Upper lobe of left lung (tissue), 6 donors: Measurements from ENCODE around the gene LRRK1. TPM values are rescaled to one million over a fixed set of nuclear protein-coding genes. Genes with fewer than 3 reads are reported as not detected.

Experiments used
- ATAC-seq, 2 donors: fragments of 200-7000 bp; cut with Tn5 transposase; one replicate each; pipeline ENCODE4 v1.9.1; 2022; ENCODE audit warnings: mild to moderate bottlenecking in 2 of 2, moderate library complexity in 2 of 2; ENCODE audit not compliant: low FRiP score in 2 of 2
- DNase-seq, 2 donors: peaks; one replicate each; pipeline ENCODE4 v3.0.0-alpha.2; 2019 to 2020
- H3K27ac ChIP-seq, 4 donors: fragments of 200-600 bp; sonication (generic); one replicate each; pipeline ENCODE4 v1.5.1; 2016 to 2019
- H3K27me3 ChIP-seq, 4 donors: fragments of 200-600 bp; sonication (generic); one replicate each; pipeline ENCODE4 v1.5.1; 2017 to 2019
- H3K36me3 ChIP-seq, 4 donors: fragments of 200-600 bp; sonication (generic); one replicate each; pipeline ENCODE4 v1.5.1; 2016 to 2019
- H3K4me1 ChIP-seq, 4 donors: fragments of 200-600 bp; sonication (generic); one replicate each; pipeline ENCODE4 v1.5.1; 2018 to 2019
- H3K4me3 ChIP-seq, 4 donors: fragments of 200-600 bp; sonication (generic); one replicate each; pipeline ENCODE4 v1.5.1; 2017 to 2019; ENCODE audit warnings: mild to moderate bottlenecking in 2 of 4, moderate library complexity in 1 of 4
- H3K9me3 ChIP-seq, 4 donors: fragments of 200-600 bp; sonication (generic); one replicate each; pipeline ENCODE4 v1.5.1; 2018 to 2019
- CTCF ChIP-seq, 6 experiments: fragments of 450-650 bp in 4 of 6; fragments of 200-600 bp in 2 of 6; sonication (generic) in 2 of 6; IDR thresholded peaks; one replicate each; pipeline ENCODE4 v1.5.1; 2016 to 2019; ENCODE audit warnings: antibody characterized with exemption in 6 of 6
- EP300 ChIP-seq, 4 donors: sonication (generic); formaldehyde crosslinking; IDR thresholded peaks; one replicate each; pipeline ENCODE4 v1.5.1; 2017; ENCODE audit warnings: antibody characterized with exemption in 4 of 4, control low read depth in 2 of 4
- POLR2A ChIP-seq, 4 donors: fragments of 450-650 bp; IDR thresholded peaks; one replicate each; pipeline ENCODE4 v1.5.1; 2016 to 2017; ENCODE audit warnings: antibody characterized with exemption in 4 of 4, mild to moderate bottlenecking in 2 of 4
- POLR2AphosphoS5 ChIP-seq, 2 donors: sonication (generic); formaldehyde crosslinking; IDR thresholded peaks; one replicate each; pipeline ENCODE4 v1.5.1; 2017; ENCODE audit warnings: antibody characterized with exemption in 2 of 2
- WGBS, 2 donors: methylation state at CpG; one replicate each; pipeline ENCODE4 v1.1.5; 2017 to 2018; 5-methylcytosine and 5-hydroxymethylcytosine counted together
- total RNA-seq, 6 donors: library from RNA; depleted of rRNA in 4 of 6; stranded (reverse); fragments of >200 nt in 4 of 6; gene quantifications; one replicate each; pipeline versions ENCODE4 v1.1.0 to v1.2.1, GENCODE V29; 2016 to 2021
- donor health status: DM: no; HTN: no; CAD: no; lungs with moderate emphysema.
- donor health status: DM: no; HTN: yes; CAD: no; lungs with severe emphysema.

The LRRK1 gene
- total RNA-seq, 6 donors from 2014 or later = 15.0 to 47.1 (median 31.2) TPM

- DNase-seq (no peak), ATAC-seq (no peak)
- 86 to 90% methylated on average over 8 to 11 of the region's 11 CpGs for WGBS, 2 donors
- no peak overlapping the region for H3K27ac ChIP-seq
- no peaks in the 10 kb centered on the region for H3K4me1 ChIP-seq
- H3K4me3 ChIP-seq = no peak overlapping the region
- H3K27me3 ChIP-seq = no peaks in the 10 kb centered on the region
- TF ChIP-seq POLR2AphosphoS5 (IDR thresholded peaks at IDR 0.05) = no peak
- TF ChIP-seq CTCF (IDR thresholded peaks at IDR 0.05) = no peak
- TF ChIP-seq POLR2A (IDR thresholded peaks at IDR 0.05) = no peak
- TF ChIP-seq EP300 (IDR thresholded peaks at IDR 0.05) = no peak
- peaks cover 0 to 10% (median 0%) of the 10 kb centered on the region in 4 donors for H3K36me3 ChIP-seq
- H3K9me3 ChIP-seq = no peaks in the 10 kb centered on the region
These were observed 8.0 kb downstream of the LRRK1 start for GRCh38 chr15:100926971-100927756.

- TF ChIP-seq POLR2A (IDR thresholded peaks at IDR 0.05) = no peak
- H3K4me3 ChIP-seq = no peak overlapping the region
- peak in 1 of 2 donors; percentile 51 for DNase-seq
- ATAC-seq = no peak
- no peaks in the 10 kb centered on the region for H3K27me3 ChIP-seq
- H3K36me3 ChIP-seq = peaks cover 0 to 10% (median 0%) of the 10 kb centered on the region in 4 donors
- H3K27ac ChIP-seq = no peak overlapping the region
- H3K4me1 ChIP-seq = no peaks in the 10 kb centered on the region
- WGBS, 2 donors = 80 to 85% methylated on average over 13 of the region's 13 CpGs
- no peaks in the 10 kb centered on the region for H3K9me3 ChIP-seq
These were observed 9.6 kb downstream of the LRRK1 start for GRCh38 chr15:100928632-100929280.

- Histone ChIP-seq H3K4me3 (no peak overlapping the region), H3K27me3 (no peaks in the 10 kb centered on the region), H3K9me3 (no peaks in the 10 kb centered on the region), H3K27ac (no peak overlapping the region), H3K4me1 (no peaks in the 10 kb centered on the region), H3K36me3 (peaks cover 0 to 7% (median 0%) of the 10 kb centered on the region in 4 donors)
- no peak for TF ChIP-seq CTCF (IDR thresholded peaks at IDR 0.05)
- no peak for TF ChIP-seq POLR2A (IDR thresholded peaks at IDR 0.05)
- TF ChIP-seq EP300 (IDR thresholded peaks at IDR 0.05) = no peak
- TF ChIP-seq POLR2AphosphoS5 (IDR thresholded peaks at IDR 0.05) = no peak
- WGBS, 2 donors = 42 to 75% methylated on average over 6 of the region's 6 CpGs
- no peak for ATAC-seq
- DNase-seq = no peak
These were observed 10.5 kb downstream of the LRRK1 start for GRCh38 chr15:100929641-100930042.

GRCh38 chr15:100930306-100930848 lies 11.2 kb downstream of the LRRK1 start:
- H3K4me3 ChIP-seq = no peak overlapping the region
- no peak overlapping the region for H3K27ac ChIP-seq
- no peak for DNase-seq
- WGBS, 2 donors = 95 to 100% methylated on average over 4 of the region's 4 CpGs
- no peak for TF ChIP-seq POLR2A (IDR thresholded peaks at IDR 0.05)
- TF ChIP-seq EP300 (IDR thresholded peaks at IDR 0.05) = no peak
- TF ChIP-seq CTCF (IDR thresholded peaks at IDR 0.05) = no peak
- TF ChIP-seq POLR2AphosphoS5 (IDR thresholded peaks at IDR 0.05) = no peak
- H3K9me3 ChIP-seq = no peaks in the 10 kb centered on the region
- H3K27me3 ChIP-seq = no peaks in the 10 kb centered on the region
- peaks cover 0 to 5% (median 0%) of the 10 kb centered on the region in 4 donors for H3K36me3 ChIP-seq
- no peaks in the 10 kb centered on the region for H3K4me1 ChIP-seq
- ATAC-seq = no peak

- no peak for ATAC-seq
- Histone ChIP-seq H3K27me3 (no peaks in the 10 kb centered on the region), H3K4me1 (no peaks in the 10 kb centered on the region), H3K9me3 (no peaks in the 10 kb centered on the region), H3K4me3 (no peak overlapping the region), H3K36me3 (peaks cover 0 to 5% (median 0%) of the 10 kb centered on the region in 4 donors), H3K27ac (no peak overlapping the region)
- TF ChIP-seq EP300 (IDR thresholded peaks at IDR 0.05) (no peak), CTCF (IDR thresholded peaks at IDR 0.05) (no peak), POLR2A (IDR thresholded peaks at IDR 0.05) (no peak)
- 82 to 88% methylated on average over 13 to 15 of the region's 15 CpGs for WGBS, 2 donors
- no peak for DNase-seq
These were observed 12.2 kb downstream of the LRRK1 start for GRCh38 chr15:100931143-100931890.
